Measurements from ENCODE around the gene GBP7. TPM values are rescaled to one million over a fixed set of nuclear protein-coding genes. Genes with fewer than 3 reads are reported as not detected.

The GBP7 gene
- polyA plus RNA-seq, 1 donor from 2014 or later, result not detected

DNA sequence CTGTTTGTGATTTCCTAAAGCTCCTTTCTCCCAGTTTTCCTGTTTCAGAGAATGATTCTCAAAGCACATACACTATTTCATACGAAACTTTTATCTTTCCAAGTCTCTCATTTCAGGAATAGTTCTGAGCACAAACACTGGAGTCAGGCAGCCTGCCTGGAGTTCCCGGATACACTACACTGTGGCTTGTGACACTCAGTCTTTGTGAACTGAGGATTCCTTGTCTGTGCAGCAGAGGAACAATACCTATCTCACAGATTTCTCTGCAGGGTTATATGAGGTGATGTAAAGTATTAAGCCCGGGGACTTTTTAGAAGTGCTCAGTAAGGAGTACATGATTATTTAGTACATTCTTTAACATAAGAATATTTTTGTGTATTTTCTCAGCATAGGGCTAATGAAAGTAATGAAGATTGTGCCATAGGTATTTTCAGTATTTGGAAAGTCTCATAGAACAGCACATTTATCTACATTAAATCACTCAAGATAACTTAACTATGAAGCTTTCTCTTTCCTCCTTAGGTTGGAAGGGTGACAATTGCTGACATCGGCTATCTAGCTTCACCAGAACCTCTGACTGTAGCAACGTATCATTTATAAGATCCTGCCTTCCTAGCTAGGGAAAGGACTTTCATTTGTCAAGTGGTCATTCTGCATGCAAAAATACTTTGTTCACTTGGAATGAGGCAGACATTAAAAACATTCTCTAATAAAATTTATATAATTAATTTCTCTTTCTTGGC, 62.8 kb downstream of the GBP7 start:
- no peaks in the 10 kb centered on the region for H3K79me2 ChIP-seq (replicated peaks; ENCODE audit: insufficient read depth, low read length)
- H3K9ac ChIP-seq (ENCODE audit: low read length), result no peak overlapping the region
- H3K36me3 ChIP-seq (ENCODE audit: insufficient read depth, low read length), result no peaks in the 10 kb centered on the region
- H3K4me3 ChIP-seq (ENCODE audit: low read length), result no peak overlapping the region
- no peaks in the 10 kb centered on the region for H3F3A ChIP-seq (ENCODE audit: insufficient read depth, low read length, poor library complexity, severe bottlenecking)
- no peaks in the 10 kb centered on the region for H3K27me3 ChIP-seq (ENCODE audit: insufficient read depth, low read depth, low read length)
- H4K20me1 ChIP-seq (ENCODE audit: insufficient read depth), result no peaks in the 10 kb centered on the region
- no peak overlapping the region for H3K4me2 ChIP-seq (ENCODE audit: low read length)
- no peak overlapping the region for H3K27ac ChIP-seq (ENCODE audit: low read length)
- H3K9me2 ChIP-seq (ENCODE audit: insufficient read depth, low read length), result no peaks in the 10 kb centered on the region
- TF ChIP-seq SMC3 (conservative IDR thresholded peaks at IDR 0.05; ENCODE audit: poor library complexity) (no peak), RAD21 (conservative IDR thresholded peaks at IDR 0.05) (no peak), TAF1 (IDR thresholded peaks at IDR 0.05; ENCODE audit: low read depth) (no peak), EP300 (conservative IDR thresholded peaks at IDR 0.05; ENCODE audit: poor library complexity, severe bottlenecking) (no peak), POLR2AphosphoS5 (IDR thresholded peaks at IDR 0.05) (no peak), EZH2 (IDR thresholded peaks at IDR 0.05; ENCODE audit: borderline replicate concordance, insufficient read depth, low read length, poor library complexity, severe bottlenecking) (no peak), MXI1 (conservative IDR thresholded peaks at IDR 0.05; ENCODE audit: poor library complexity, severe bottlenecking) (no peak)
- TF ChIP-seq, protein P1, sequence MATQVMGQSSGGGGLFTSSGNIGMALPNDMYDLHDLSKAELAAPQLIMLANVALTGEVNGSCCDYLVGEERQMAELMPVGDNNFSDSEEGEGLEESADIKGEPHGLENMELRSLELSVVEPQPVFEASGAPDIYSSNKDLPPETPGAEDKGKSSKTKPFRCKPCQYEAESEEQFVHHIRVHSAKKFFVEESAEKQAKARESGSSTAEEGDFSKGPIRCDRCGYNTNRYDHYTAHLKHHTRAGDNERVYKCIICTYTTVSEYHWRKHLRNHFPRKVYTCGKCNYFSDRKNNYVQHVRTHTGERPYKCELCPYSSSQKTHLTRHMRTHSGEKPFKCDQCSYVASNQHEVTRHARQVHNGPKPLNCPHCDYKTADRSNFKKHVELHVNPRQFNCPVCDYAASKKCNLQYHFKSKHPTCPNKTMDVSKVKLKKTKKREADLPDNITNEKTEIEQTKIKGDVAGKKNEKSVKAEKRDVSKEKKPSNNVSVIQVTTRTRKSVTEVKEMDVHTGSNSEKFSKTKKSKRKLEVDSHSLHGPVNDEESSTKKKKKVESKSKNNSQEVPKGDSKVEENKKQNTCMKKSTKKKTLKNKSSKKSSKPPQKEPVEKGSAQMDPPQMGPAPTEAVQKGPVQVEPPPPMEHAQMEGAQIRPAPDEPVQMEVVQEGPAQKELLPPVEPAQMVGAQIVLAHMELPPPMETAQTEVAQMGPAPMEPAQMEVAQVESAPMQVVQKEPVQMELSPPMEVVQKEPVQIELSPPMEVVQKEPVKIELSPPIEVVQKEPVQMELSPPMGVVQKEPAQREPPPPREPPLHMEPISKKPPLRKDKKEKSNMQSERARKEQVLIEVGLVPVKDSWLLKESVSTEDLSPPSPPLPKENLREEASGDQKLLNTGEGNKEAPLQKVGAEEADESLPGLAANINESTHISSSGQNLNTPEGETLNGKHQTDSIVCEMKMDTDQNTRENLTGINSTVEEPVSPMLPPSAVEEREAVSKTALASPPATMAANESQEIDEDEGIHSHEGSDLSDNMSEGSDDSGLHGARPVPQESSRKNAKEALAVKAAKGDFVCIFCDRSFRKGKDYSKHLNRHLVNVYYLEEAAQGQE (IDR thresholded peaks at IDR 0.05; ENCODE audit: borderline replicate concordance), result no peak
- TF ChIP-seq, protein P2, sequence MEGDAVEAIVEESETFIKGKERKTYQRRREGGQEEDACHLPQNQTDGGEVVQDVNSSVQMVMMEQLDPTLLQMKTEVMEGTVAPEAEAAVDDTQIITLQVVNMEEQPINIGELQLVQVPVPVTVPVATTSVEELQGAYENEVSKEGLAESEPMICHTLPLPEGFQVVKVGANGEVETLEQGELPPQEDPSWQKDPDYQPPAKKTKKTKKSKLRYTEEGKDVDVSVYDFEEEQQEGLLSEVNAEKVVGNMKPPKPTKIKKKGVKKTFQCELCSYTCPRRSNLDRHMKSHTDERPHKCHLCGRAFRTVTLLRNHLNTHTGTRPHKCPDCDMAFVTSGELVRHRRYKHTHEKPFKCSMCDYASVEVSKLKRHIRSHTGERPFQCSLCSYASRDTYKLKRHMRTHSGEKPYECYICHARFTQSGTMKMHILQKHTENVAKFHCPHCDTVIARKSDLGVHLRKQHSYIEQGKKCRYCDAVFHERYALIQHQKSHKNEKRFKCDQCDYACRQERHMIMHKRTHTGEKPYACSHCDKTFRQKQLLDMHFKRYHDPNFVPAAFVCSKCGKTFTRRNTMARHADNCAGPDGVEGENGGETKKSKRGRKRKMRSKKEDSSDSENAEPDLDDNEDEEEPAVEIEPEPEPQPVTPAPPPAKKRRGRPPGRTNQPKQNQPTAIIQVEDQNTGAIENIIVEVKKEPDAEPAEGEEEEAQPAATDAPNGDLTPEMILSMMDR (IDR thresholded peaks at IDR 0.05; ENCODE audit: poor library complexity, severe bottlenecking), result no peak
- no peaks in the 10 kb centered on the region for H3K9me3 ChIP-seq (ENCODE audit: low read length)
- H2AFZ ChIP-seq (ENCODE audit: low read depth, low read length), result no peak overlapping the region

DNA sequence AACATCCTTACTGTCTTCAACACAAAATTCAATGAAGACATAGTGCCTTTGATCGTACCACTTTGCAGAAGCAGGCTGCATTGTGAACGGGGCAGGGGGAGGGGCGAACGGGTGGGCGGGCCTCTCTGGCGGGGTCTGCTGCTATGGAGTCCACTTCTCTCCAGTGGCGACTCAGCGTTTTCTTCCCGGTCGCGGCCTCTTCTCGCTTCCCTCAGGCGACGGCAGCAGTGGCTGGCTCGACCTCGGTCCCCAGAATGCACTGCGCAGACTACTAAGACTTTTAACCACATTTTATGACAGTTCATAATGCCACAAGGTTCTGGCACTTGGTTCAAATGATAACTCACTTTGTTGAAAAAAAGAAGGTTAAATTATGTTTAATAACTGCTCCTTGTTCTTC, 71.1 kb downstream of the GBP7 start:
- H3K4me2 ChIP-seq (ENCODE audit: low read length), result no peak overlapping the region
- TF ChIP-seq, protein P2 (IDR thresholded peaks at IDR 0.05; ENCODE audit: poor library complexity, severe bottlenecking), result no peak
- TF ChIP-seq POLR2AphosphoS5 (IDR thresholded peaks at IDR 0.05) (no peak), EZH2 (IDR thresholded peaks at IDR 0.05; ENCODE audit: borderline replicate concordance, insufficient read depth, low read length, poor library complexity, severe bottlenecking) (no peak), SMC3 (conservative IDR thresholded peaks at IDR 0.05; ENCODE audit: poor library complexity) (no peak), TAF1 (IDR thresholded peaks at IDR 0.05; ENCODE audit: low read depth) (no peak), MXI1 (conservative IDR thresholded peaks at IDR 0.05; ENCODE audit: poor library complexity, severe bottlenecking) (no peak), RAD21 (conservative IDR thresholded peaks at IDR 0.05) (no peak), EP300 (conservative IDR thresholded peaks at IDR 0.05; ENCODE audit: poor library complexity, severe bottlenecking) (no peak)
- TF ChIP-seq, protein P1 (IDR thresholded peaks at IDR 0.05; ENCODE audit: borderline replicate concordance), result no peak
- H3K27ac ChIP-seq (ENCODE audit: low read length), result no peak overlapping the region
- no peak overlapping the region for H3K4me3 ChIP-seq (ENCODE audit: low read length)
- H3K9me3 ChIP-seq (ENCODE audit: low read length), result no peaks in the 10 kb centered on the region
- no peaks in the 10 kb centered on the region for H3K27me3 ChIP-seq (ENCODE audit: insufficient read depth, low read depth, low read length)
- H3K36me3 ChIP-seq (ENCODE audit: insufficient read depth, low read length), result no peaks in the 10 kb centered on the region
- H3F3A ChIP-seq (ENCODE audit: insufficient read depth, low read length, poor library complexity, severe bottlenecking), result no peaks in the 10 kb centered on the region
- no peak overlapping the region for H2AFZ ChIP-seq (ENCODE audit: low read depth, low read length)
- no peak overlapping the region for H3K9ac ChIP-seq (ENCODE audit: low read length)
- no peaks in the 10 kb centered on the region for H4K20me1 ChIP-seq (ENCODE audit: insufficient read depth)
- H3K9me2 ChIP-seq (ENCODE audit: insufficient read depth, low read length), result no peaks in the 10 kb centered on the region
- H3K79me2 ChIP-seq (replicated peaks; ENCODE audit: insufficient read depth, low read length), result no peaks in the 10 kb centered on the region

All from neural cell (in vitro differentiated cells).